Activated CD4-positive, CD25-positive, alpha-beta regulatory T cell treated with anti-CD3 and anti-CD28 coated beads, Interleukin-2, amount 50 U/mL, for 16 hours (primary cell): ENCODE data around the gene ZNF407.

Experiments
- DNase-seq: peaks from one replicate; pipeline ENCODE4 v3.0.0-alpha.2; 2020; ENCODE audit warnings: low read depth, low spot score

ZNF407 gene

DNA sequence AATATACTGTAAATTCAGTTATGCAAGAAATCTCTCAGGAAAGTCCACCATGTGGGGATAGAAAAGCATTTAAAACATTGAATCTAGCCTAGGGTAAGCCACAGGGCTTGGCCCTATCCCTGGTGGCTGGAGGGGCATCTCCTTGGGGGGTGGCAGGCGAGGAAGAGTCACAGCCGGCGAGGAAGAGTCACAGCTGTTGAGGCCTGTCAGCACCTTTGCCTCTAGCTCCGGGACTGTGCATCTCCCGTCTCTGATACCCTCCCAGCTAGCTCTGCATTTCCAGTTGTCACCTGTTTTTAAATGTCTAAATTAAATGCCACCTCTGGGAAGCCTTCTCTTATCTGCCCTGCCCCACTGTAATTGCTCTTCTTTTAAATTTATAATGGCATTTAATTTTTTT is 276.7 kb downstream of the ZNF407 start:
- DNase-seq = no peak

- no peak for DNase-seq
Observed at GRCh38 chr18:74876630-74877243, 279.1 kb downstream of the ZNF407 start.

DNA sequence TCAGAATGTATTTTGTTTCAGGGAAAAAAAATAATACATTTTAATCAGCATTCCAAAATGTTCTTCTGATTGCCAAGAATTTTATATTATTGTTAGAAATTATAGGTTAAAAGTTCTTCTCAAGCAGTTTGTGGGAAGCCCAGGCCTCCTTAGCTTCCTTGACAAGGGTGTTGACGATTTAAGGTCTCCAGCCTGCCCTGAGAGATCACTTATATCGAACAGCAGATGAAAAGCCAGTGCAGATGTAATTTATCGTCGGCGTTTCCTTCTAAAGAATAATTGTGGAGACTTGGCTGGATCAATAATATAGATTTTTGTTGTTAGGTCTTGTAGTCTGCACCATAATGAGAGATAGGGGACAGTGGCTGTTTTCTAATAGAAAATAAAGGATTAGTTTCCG is 280.6 kb downstream of the ZNF407 start:
- DNase-seq = no peak

- no peak for DNase-seq
Observed at GRCh38 chr18:74880706-74881278, 283.1 kb downstream of the ZNF407 start.

DNA sequence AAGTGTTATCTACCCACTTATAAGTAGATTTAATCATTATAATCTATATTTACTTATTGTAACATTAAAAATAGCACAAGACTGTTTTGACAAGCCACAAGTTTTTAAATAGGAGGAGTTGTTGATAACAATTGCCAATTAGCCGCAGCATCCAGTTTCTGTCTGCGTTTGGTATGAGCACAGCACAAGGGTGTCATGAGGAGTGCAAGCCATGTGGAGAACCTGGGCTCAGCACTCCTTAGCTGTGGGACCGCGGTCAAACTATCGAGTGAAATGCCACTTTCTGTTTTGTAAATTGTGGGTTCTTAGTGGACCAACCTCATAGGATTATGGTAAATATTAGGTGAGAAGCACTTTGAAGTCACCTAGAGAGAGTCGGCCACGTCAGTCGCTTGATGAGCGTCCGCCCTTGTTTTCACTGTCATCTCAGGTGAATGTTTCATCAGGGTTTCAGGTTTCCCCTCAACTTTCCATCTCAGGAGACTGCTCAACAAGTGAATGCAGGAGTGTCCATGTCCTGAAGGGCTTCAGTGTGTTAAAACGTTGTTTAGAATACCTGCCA is 294.5 kb downstream of the ZNF407 start:
- DNase-seq = no peak

DNA sequence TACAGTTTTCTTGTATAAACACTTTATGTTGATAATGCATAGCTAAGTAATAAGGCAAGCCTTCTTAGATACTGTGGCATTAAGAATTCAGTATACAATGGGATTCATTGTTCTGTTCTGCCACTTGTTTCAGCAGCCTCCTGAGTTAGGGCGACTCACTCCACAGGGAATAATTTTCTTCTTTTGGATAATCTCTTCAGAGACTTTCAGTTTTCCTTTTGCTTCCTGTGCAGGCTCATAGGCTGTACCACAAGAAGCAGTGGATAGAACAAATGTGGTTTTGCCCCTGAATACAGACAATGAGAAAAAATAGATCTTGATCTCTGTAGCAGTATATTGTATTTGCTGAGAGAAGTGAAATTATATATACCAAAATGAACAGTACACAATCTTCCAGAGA is 298.0 kb downstream of the ZNF407 start:
- DNase-seq = no peak

- DNase-seq = no peak
Observed at GRCh38 chr18:74896390-74896991, 298.8 kb downstream of the ZNF407 start.

GRCh38 chr18:74897971-74898657 is 300.4 kb downstream of the ZNF407 start:
- DNase-seq = no peak

DNA sequence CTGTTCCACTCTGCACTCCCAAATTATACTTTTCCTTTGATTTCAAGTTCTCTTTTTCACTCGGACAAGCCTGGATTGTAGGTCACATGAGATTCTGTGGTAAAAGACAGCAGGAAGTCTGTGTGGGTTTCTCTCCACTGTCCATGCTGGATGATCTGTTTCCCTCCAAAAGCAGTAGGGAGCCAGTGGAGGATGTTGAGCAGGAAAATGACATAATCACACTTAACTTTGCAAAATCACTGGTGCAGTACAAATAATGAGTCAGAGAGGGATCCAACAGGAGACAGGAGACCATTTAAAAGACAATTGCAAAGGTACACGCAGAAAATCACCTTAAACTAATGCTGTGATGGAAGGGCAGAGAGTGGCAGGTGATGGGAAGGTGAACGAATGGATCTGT is 301.3 kb downstream of the ZNF407 start:
- no peak for DNase-seq

- DNase-seq = no peak
Observed at GRCh38 chr18:74899554-74899953, 301.9 kb downstream of the ZNF407 start.

DNA sequence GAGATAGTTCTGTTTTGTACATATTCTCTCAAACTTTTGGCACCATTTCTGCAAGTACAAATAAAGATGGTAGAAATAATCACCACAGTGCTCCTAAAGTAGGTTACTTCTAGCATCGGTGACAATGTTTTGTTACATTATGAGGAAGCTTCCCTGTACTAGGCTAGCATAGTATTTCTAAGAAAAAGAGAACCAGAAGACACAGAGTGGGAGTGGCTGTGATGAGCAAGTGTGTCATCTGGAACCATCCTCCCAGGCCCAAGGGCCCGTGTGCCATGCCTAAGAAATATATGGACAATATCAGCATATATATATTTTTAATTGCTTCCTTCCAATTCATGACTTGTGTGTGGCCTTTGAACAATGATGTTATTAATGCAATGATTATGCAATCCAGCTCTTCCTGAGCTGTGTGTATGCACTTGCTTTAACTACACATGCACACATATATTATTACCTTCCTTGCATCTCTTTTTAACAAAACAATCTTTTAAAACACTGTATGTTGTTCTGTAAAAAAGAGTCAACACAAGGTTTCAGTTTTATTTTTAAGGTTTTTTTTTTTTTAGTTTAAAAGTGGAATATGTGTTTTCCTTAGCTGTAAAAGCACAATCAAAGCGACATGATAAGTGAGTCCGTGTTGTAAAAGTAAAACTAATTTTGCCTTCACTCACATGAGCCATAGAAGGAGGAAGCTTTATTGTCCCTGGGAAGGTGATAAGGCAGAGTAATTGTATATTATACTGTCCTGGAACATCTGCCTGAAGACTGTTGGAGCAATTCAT is 303.9 kb downstream of the ZNF407 start:
- DNase-seq = no peak

- no peak for DNase-seq
Observed at GRCh38 chr18:74902147-74902455, 304.4 kb downstream of the ZNF407 start.

DNA sequence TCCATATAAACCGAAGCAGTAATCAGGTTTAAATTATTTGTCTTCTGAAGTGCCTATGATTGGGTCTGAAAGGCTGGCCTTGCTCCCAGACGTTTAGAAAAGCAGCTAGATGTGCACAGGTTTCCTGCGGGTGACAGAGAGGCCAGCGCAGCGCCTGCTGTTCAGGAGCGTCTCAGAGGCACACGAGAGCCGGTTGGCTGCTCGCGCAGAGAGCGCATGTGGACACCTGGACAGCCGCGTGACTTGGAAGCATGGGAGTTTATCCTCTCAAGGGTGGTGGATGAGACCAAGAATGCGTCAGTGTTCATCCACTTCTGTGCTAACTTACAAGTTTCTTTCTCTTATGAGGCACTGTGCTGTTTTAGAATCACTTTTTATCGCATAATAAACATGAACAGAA is 307.6 kb downstream of the ZNF407 start:
- no peak for DNase-seq

- DNase-seq = no peak
Observed at GRCh38 chr18:74906184-74906583, 308.5 kb downstream of the ZNF407 start.

DNA sequence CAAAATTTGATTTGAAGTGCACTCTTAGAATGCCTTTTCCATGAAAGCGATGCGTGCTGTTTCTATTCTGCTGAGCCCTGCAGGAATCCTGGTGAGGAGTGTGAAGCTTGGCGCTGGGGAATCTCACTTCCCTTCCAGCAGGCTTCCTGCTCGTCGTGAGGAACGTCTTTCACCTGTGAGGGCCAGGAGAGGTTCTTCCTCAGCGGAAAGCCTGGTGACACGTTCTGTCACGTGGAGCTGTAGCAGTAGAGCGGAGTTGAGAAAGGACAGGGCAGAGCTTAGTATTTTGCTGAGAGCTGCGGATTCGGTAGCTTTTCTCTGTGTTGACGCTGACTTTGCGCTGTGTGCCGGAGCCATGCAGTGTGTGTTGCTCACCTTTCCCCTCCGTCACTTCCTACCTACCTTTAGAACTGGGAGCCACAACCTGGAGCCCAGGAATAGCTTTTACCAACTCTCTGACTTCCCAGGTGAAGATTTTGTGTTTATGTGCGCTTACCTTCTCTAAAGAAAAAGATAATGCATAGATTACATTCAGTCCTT is 316.5 kb downstream of the ZNF407 start:
- DNase-seq = no peak

- no peak for DNase-seq
Observed at GRCh38 chr18:74914648-74915047, 317.0 kb downstream of the ZNF407 start.

GRCh38 chr18:74916773-74917393 is 319.2 kb downstream of the ZNF407 start:
- no peak for DNase-seq

GRCh38 chr18:74918276-74918790 is 320.7 kb downstream of the ZNF407 start:
- no peak for DNase-seq

DNA sequence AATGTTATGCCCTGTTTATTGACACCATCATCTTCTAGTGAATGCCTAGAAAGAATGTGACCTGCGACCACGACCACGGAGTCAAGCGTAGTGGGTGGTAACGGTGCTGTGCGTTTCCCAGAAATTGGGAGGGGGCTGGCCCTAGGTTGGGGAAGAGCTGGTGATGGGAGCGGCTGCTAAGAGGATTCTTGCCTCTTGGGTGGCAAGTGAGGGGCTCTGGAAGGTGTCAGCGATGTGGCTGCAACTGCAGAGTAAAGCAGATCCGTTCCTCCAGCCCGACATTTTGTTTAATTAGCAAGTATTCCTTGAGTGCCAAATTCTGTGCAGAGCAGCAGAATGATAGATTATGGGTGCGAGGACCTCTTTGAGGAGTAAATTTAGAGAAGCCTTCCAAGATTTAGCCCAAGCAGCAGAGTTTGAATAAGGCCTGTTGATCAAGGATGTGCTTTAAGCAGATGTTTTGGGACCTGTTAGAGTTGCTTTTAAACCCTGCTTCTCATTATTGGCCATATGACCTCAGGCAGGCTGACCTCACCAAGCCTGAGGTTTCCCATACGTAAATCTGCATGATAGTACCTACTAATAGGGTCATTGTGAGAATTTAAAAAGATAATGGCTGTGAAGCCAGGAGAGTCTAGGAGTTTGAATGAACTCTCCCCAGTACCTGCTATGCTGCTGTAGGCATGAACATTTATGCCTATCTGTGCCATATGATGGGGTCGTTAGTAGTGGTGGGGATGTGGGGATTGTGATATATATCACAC is 323.6 kb downstream of the ZNF407 start:
- no peak for DNase-seq

GRCh38 chr18:74926051-74926450 is 328.4 kb downstream of the ZNF407 start:
- DNase-seq = no peak
